Measurements from ENCODE around the gene PCOLCE2.

GRCh38 chr3:142888099-142888480 is 793 bp downstream of the PCOLCE2 start:
- TF ChIP-seq, protein P1, sequence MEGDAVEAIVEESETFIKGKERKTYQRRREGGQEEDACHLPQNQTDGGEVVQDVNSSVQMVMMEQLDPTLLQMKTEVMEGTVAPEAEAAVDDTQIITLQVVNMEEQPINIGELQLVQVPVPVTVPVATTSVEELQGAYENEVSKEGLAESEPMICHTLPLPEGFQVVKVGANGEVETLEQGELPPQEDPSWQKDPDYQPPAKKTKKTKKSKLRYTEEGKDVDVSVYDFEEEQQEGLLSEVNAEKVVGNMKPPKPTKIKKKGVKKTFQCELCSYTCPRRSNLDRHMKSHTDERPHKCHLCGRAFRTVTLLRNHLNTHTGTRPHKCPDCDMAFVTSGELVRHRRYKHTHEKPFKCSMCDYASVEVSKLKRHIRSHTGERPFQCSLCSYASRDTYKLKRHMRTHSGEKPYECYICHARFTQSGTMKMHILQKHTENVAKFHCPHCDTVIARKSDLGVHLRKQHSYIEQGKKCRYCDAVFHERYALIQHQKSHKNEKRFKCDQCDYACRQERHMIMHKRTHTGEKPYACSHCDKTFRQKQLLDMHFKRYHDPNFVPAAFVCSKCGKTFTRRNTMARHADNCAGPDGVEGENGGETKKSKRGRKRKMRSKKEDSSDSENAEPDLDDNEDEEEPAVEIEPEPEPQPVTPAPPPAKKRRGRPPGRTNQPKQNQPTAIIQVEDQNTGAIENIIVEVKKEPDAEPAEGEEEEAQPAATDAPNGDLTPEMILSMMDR (IDR thresholded peaks at IDR 0.05), result no peak
- TF ChIP-seq POLR2A (IDR thresholded peaks at IDR 0.05), result no peak

Measured in thyroid gland (tissue), 4 donors.